GM18526 (cell line): Measurements from ENCODE around the gene UPK3BL1.
"Not testable (repeated sequence)": the region's sequence is repeated elsewhere in the genome, so short reads cannot be mapped to it uniquely, and the experiment has no call there.

Source experiments
- POLR2A ChIP-seq: IDR thresholded peaks from 3 replicates; pipeline ENCODE4 v1.6.1; 2011; ENCODE audit not compliant: insufficient read length; ENCODE audit errors: extremely low read depth

The UPK3BL1 gene

DNA sequence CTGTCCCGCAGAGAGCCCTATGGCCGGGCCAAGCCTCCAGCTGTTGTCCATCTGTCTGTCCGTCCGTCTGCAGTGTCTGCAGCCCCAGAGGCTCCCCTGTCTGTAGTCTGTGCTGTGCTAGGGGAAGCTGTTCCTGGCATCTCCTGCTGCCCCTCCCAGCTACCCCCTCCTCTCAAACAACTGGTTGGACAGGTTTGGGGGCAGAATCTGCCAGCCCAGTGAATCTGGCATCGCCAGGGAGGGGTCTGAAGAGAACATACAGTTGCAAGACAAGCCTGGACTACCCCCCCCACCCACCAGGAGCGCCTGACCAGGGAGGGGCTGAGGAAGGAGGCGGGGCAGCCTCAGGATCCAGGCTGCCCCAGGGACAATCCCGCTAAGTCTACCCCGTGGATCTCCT lies at the start of gene UPK3BL1:
Gene UPK3BL1, minus strand, starts transcription at position 101 of the 400 bp plus-strand sequence. Its CDS starts 50 bp downstream, at position 51.
- not testable (repeated sequence) for TF ChIP-seq POLR2A

DNA sequence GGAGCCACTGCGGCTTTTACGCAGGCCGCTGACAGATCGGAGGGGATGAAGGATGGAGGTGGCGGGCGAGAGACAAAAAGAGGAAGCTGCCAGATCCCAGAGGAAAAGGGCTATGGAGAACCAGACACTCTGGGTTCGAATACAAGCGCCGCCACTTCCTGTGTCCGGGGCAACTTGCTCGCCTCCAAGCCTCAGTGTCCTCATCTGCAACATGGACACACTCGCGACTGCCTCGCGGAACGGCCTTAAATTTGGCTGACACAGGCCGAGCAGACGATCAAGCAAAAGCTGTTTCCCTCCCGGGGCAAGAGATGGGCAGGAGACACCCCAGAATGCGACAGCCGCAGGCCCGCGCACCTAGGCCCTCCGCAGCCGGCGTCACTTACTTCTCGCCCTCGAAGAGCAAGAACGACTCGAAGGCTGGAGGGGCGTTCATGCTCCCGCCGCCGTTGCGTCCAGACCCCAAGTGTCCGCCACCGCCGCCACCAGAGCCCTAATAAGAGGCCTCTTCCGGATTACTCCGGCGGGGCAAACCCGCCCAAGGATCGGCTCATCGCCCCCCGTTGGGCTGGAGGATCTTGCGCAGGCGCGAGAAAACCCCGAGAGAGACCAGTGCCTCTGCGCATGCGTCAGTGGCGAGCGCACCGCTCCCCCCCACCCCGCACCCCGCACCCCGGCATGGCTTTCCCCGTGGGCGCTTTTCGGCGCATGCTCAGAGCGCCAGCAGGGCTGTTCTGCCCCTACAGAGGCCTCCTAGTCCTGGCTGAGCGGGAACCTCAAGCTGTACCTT lies 28.8 kb upstream of the UPK3BL1 start, which contains the start of gene POLR2J2:
Gene POLR2J2, minus strand, starts transcription at position 498 of the 790 bp plus-strand sequence. Its CDS starts 62 bp downstream, at position 436.
- not testable (repeated sequence) for TF ChIP-seq POLR2A

DNA sequence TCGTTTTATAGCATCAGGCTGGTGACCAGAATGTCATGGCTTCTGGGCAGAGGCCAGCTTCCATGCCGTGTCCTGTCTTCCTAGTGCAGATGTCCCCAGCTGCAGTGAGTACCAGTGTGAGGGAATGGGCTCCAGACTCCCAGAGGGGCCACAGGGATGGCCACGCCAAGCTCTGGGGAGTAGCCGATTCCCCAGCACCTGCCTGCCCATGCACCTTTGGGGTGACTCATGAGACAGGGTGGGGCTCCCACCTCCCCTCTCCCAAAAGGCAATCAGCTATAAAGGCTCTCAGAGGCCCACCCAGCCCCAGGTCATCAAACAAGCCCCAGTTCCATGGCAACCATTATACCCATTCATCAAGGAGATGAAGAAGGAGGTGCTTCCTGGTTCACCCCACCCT lies 7.3 kb upstream of the UPK3BL1 start, which contains the start of gene SPDYE2B:
Gene SPDYE2B, plus strand, starts transcription at position 396 of the 400 bp plus-strand sequence. CDS start 2,030 bp downstream, outside the sequence.
- TF ChIP-seq POLR2A, result not testable (repeated sequence)

- not testable (repeated sequence) for TF ChIP-seq POLR2A
These were observed 26.0 kb downstream of the UPK3BL1 start, which contains the start of gene RASA4 for GRCh38 chr7:102616507-102617125. TSS of gene RASA4 (minus strand) at chr7:102616756. CDS start at chr7:102616689, 67 bp downstream.
